Mesenteric fat pad (tissue), 1 donor: ENCODE data around the gene AFG3L2. TPM values are rescaled to one million over a fixed set of nuclear protein-coding genes. Genes with fewer than 3 reads are reported as not detected.
"Not testable (repeated sequence)": the region's sequence is repeated elsewhere in the genome, so short reads cannot be mapped to it uniquely, and the experiment has no call there.

Source experiments
- DNase-seq: peaks from one replicate; pipeline ENCODE4 v3.0.0-alpha.2; 2020; ENCODE audit warnings: low spot score
- long read RNA-seq: library from polyadenylated mRNA; unstranded; transcript quantifications from one replicate; pipeline ENCODE4 v2.0.0, GENCODE V29; 2020
- total RNA-seq: library from RNA; stranded (reverse); fragmentation: NEBNext Ultra II Directional; extraction: Animal tissue kit (Norgen Biotek cat#: 25700); gene quantifications from one replicate; pipeline ENCODE4 v1.2.1, GENCODE V29; 2021
- donor health status: DM: yes; HTN: yes; CAD: no.

AFG3L2 gene
- 44.8 TPM for total RNA-seq
- long read RNA-seq, transcript AFG3L2-201 (17 exons, 3,247 nt): major isoform, 37 of 55 reads
- long read RNA-seq, partial matches to known transcripts: 8 of 55 reads
- long read RNA-seq, other reads (novel, unspliced or antisense): 10 of 55 reads

GRCh38 chr18:12376754-12377555 lies at the start of gene AFG3L2:
TSS of gene AFG3L2 (minus strand) at chr18:12377227. CDS start at chr18:12377082, 145 bp downstream.
- peak; percentile 100 for DNase-seq

GRCh38 chr18:12424252-12424651 lies 47.2 kb upstream of the AFG3L2 start:
- DNase-seq: no peak

- no peak for DNase-seq
Measured at GRCh38 chr18:12423820-12424219, 46.8 kb upstream of the AFG3L2 start.

- DNase-seq: no peak
Measured at GRCh38 chr18:12423393-12423792, 46.4 kb upstream of the AFG3L2 start.

- DNase-seq: no peak
Measured at GRCh38 chr18:12422936-12423335, 45.9 kb upstream of the AFG3L2 start.

- DNase-seq: no peak
Measured at GRCh38 chr18:12421732-12422131, 44.7 kb upstream of the AFG3L2 start.

- DNase-seq: no peak
Measured at GRCh38 chr18:12420821-12421421, 43.9 kb upstream of the AFG3L2 start.

GRCh38 chr18:12417687-12418086 lies 40.7 kb upstream of the AFG3L2 start:
- DNase-seq: no peak

- no peak for DNase-seq
Measured at GRCh38 chr18:12416098-12416729, 39.2 kb upstream of the AFG3L2 start.

GRCh38 chr18:12411456-12411855 lies 34.4 kb upstream of the AFG3L2 start:
- DNase-seq: no peak

- DNase-seq: not testable (repeated sequence)
Measured at GRCh38 chr18:12410747-12411146, 33.7 kb upstream of the AFG3L2 start.

- DNase-seq: no peak
Measured at GRCh38 chr18:12410081-12410481, 33.1 kb upstream of the AFG3L2 start.

- no peak for DNase-seq
Measured at GRCh38 chr18:12409469-12409868, 32.4 kb upstream of the AFG3L2 start.

GRCh38 chr18:12408247-12408869 lies 31.3 kb upstream of the AFG3L2 start:
- DNase-seq: no peak

- no peak for DNase-seq
Measured at GRCh38 chr18:12406371-12407111, 29.5 kb upstream of the AFG3L2 start.

- DNase-seq: no peak
Measured at GRCh38 chr18:12405066-12405465, 28.0 kb upstream of the AFG3L2 start.

- DNase-seq: no peak
Measured at GRCh38 chr18:12403601-12404506, 26.8 kb upstream of the AFG3L2 start.

GRCh38 chr18:12401881-12402280 lies 24.9 kb upstream of the AFG3L2 start:
- DNase-seq: no peak

- no peak for DNase-seq
Measured at GRCh38 chr18:12399231-12399630, 22.2 kb upstream of the AFG3L2 start.

GRCh38 chr18:12398625-12399024 lies 21.6 kb upstream of the AFG3L2 start:
- DNase-seq: no peak
